ENCODE measurements around the gene MLLT3.

DNA sequence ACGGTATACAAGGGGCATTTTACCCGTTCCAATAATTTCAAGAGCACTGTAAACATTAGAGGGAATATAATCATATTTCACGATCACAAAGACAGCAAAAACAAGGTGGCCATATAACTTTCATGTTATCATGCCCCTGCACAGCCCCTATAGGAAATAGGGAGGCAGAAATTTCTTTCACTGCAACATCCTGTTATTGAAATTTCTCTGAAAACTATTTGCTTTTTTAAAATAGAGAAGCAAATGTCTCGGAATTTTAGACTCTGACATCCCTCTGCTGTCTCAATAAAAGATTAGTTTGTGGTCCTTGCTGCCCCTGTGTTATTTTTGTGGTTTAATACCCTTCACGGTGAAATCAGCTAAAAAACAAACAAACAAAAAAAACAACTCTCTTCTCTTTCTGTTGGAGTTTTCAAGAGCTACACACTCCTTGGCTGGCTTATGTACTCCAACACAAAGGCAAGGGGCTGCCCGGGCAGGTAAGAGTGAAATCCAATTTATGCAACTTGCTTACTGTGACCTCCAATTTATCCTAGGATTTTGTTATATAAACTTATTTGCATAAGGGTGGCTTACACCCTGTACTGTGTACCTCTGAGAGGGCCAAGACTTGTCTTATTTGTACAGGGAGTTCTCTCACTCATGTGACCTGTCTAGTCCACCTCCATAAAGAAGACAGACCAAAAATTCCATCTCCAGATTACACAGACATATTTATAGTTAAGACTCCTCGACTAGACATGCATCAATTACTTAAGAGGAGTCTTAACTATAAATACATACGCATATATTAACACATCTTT is 223.6 kb downstream of the MLLT3 start:
- TF ChIP-seq, protein P1, sequence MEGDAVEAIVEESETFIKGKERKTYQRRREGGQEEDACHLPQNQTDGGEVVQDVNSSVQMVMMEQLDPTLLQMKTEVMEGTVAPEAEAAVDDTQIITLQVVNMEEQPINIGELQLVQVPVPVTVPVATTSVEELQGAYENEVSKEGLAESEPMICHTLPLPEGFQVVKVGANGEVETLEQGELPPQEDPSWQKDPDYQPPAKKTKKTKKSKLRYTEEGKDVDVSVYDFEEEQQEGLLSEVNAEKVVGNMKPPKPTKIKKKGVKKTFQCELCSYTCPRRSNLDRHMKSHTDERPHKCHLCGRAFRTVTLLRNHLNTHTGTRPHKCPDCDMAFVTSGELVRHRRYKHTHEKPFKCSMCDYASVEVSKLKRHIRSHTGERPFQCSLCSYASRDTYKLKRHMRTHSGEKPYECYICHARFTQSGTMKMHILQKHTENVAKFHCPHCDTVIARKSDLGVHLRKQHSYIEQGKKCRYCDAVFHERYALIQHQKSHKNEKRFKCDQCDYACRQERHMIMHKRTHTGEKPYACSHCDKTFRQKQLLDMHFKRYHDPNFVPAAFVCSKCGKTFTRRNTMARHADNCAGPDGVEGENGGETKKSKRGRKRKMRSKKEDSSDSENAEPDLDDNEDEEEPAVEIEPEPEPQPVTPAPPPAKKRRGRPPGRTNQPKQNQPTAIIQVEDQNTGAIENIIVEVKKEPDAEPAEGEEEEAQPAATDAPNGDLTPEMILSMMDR (conservative IDR thresholded peaks at IDR 0.05), result no peak
- TF ChIP-seq EZH2 (IDR thresholded peaks at IDR 0.05; ENCODE audit: low read depth), result no peak
